HG03066 (cell line): ENCODE data around the gene FAM236C.
"Not testable (repeated sequence)": the region's sequence is repeated elsewhere in the genome, so short reads cannot be mapped to it uniquely, and the experiment has no call there.

ENCODE experiments used
- ATAC-seq: cut with Tn5 transposase; IDR thresholded peaks from one replicate; pipeline ENCODE4 v1.9.1; 2021; ENCODE audit warnings: low read depth; ENCODE audit not compliant: unreplicated experiment

FAM236C gene

GRCh38 chrX:72912315-72912714, at the start of gene FAM236C:
Gene FAM236C, plus strand, starts transcription at chrX:72912615. Its CDS starts 100 bp downstream, at chrX:72912715.
- ATAC-seq, result not testable (repeated sequence)

GRCh38 chrX:72882898-72883297, 29.5 kb upstream of the FAM236C start:
- ATAC-seq, result not testable (repeated sequence)

- ATAC-seq, result not testable (repeated sequence)
Measured at GRCh38 chrX:72889740-72890139, 22.7 kb upstream of the FAM236C start.

GRCh38 chrX:72916096-72916495, 3.7 kb downstream of the FAM236C start:
- not testable (repeated sequence) for ATAC-seq

GRCh38 chrX:72932283-72932682, 19.9 kb downstream of the FAM236C start:
- ATAC-seq, result not testable (repeated sequence)

GRCh38 chrX:72936455-72936854, 24.0 kb downstream of the FAM236C start:
- not testable (repeated sequence) for ATAC-seq

- not testable (repeated sequence) for ATAC-seq
Measured at GRCh38 chrX:72936882-72937455, 24.6 kb downstream of the FAM236C start.

- not testable (repeated sequence) for ATAC-seq
Measured at GRCh38 chrX:72937906-72938305, 25.5 kb downstream of the FAM236C start, which contains the start of gene FAM236A. Gene FAM236A, plus strand, starts transcription at chrX:72938206. Its CDS starts 57 bp downstream, at chrX:72938263.

GRCh38 chrX:72942272-72942671, 29.9 kb downstream of the FAM236C start:
- not testable (repeated sequence) for ATAC-seq

GRCh38 chrX:72943035-72943818, 30.8 kb downstream of the FAM236C start:
- peak; percentile 66 for ATAC-seq

GRCh38 chrX:72943819-72944169, 31.4 kb downstream of the FAM236C start, which contains the start of gene DMRTC1:
Gene DMRTC1, minus strand, starts transcription at chrX:72943837. Its CDS starts 68,143 bp downstream, at chrX:72875694.
- ATAC-seq, result peak; percentile 58

GRCh38 chrX:72959971-72960370, 47.6 kb downstream of the FAM236C start:
- not testable (repeated sequence) for ATAC-seq
